NT2/D1 (cell line): ENCODE results near the gene TIAL1.
"Not testable (repeated sequence)": the region's sequence is repeated elsewhere in the genome, so short reads cannot be mapped to it uniquely, and the experiment has no call there.

Experiments
- SUZ12 ChIP-seq: IDR thresholded peaks from 2 replicates; pipeline ENCODE4 v1.6.1; 2011; ENCODE audit not compliant: insufficient read length, insufficient read depth; ENCODE audit errors: extremely low read depth
- ZNF274 ChIP-seq: IDR thresholded peaks from 2 replicates; pipeline ENCODE4 v1.6.1; 2011; ENCODE audit warnings: mild to moderate bottlenecking, low read depth, low read length

- not testable (repeated sequence) for TF ChIP-seq SUZ12, ZNF274
Observed at GRCh38 chr10:119532251-119532650, 64.5 kb downstream of the TIAL1 start.
